HepG2 (cell line): ENCODE data around the gene DYRK1B. TPM values are rescaled to one million over a fixed set of nuclear protein-coding genes. Genes with fewer than 3 reads are reported as not detected.

Experiments used
- ARHGAP35 ChIP-seq: sonication (generic); formaldehyde crosslinking; IDR thresholded peaks from 2 replicates; pipeline ENCODE4 v1.9.0; 2022; ENCODE audit warnings: mild to moderate bottlenecking, inconsistent platforms, moderate library complexity, missing genetic modification reagents, borderline replicate concordance
- ARNT2 ChIP-seq: sonication (generic); formaldehyde crosslinking; IDR thresholded peaks from 2 replicates; pipeline ENCODE4 v1.8.0; 2022; ENCODE audit warnings: mild to moderate bottlenecking, low read depth, missing genetic modification reagents, moderate library complexity
- HHEX ChIP-seq: IDR thresholded peaks from 2 replicates; pipeline ENCODE4 v1.6.1; 2016; ENCODE audit warnings: control low read depth
- MIXL1 ChIP-seq: IDR thresholded peaks from 2 replicates; pipeline ENCODE4 v1.6.1; 2016
- NFYB ChIP-seq: sonication (generic); formaldehyde crosslinking; IDR thresholded peaks from 2 replicates; pipeline ENCODE4 v1.4.0; 2020; ENCODE audit warnings: missing genetic modification reagents
- PTBP1 ChIP-seq: fragments of 200-400 bp; formaldehyde crosslinking; IDR thresholded peaks from 2 replicates; pipeline ENCODE4 v1.6.1; 2018; ENCODE audit warnings: low read length, low read depth; ENCODE audit not compliant: poor library complexity, severe bottlenecking
- RBFOX2 ChIP-seq: fragments of 200-400 bp; formaldehyde crosslinking; IDR thresholded peaks from 2 replicates; pipeline ENCODE4 v1.6.1; 2017; ENCODE audit warnings: low read depth, mild to moderate bottlenecking, low read length
- RCOR2 ChIP-seq: IDR thresholded peaks from 2 replicates; pipeline ENCODE4 v1.6.1; 2016; ENCODE audit warnings: missing biosample characterization, missing genetic modification reagents
- SIX4 ChIP-seq: sonication (generic); formaldehyde crosslinking; IDR thresholded peaks from 2 replicates; pipeline ENCODE4 v1.4.0; 2020; ENCODE audit warnings: missing genetic modification reagents
- TGIF2 ChIP-seq: IDR thresholded peaks from 2 replicates; pipeline ENCODE4 v1.6.1; 2016; ENCODE audit warnings: control low read depth, missing compliant biosample characterization
- ZKSCAN5 ChIP-seq: sonication (generic); formaldehyde crosslinking; IDR thresholded peaks from 2 replicates; pipeline ENCODE4 v1.5.1; 2020; ENCODE audit warnings: mild to moderate bottlenecking, missing genetic modification reagents
- ZNF160 ChIP-seq: sonication (generic); formaldehyde crosslinking; IDR thresholded peaks from 2 replicates; pipeline ENCODE4 v1.8.0; 2022; ENCODE audit warnings: mild to moderate bottlenecking, inconsistent platforms, missing genetic modification reagents
- ZNF3 ChIP-seq: IDR thresholded peaks from 2 replicates; pipeline ENCODE4 v1.7.0; 2017; ENCODE audit warnings: inconsistent platforms
- ZNF30 ChIP-seq: sonication (generic); formaldehyde crosslinking; IDR thresholded peaks from 2 replicates; pipeline ENCODE4 v1.5.0; 2020; ENCODE audit warnings: mild to moderate bottlenecking, missing genetic modification reagents
- ZNF326 ChIP-seq: sonication (generic); formaldehyde crosslinking; IDR thresholded peaks from 2 replicates; pipeline ENCODE4 v1.4.0; 2020; ENCODE audit warnings: missing genetic modification reagents, borderline replicate concordance
- ZNF331 ChIP-seq: sonication (generic); formaldehyde crosslinking; IDR thresholded peaks from 2 replicates; pipeline ENCODE4 v1.4.0; 2020; ENCODE audit warnings: missing genetic modification reagents
- ZNF629 ChIP-seq: sonication (generic); formaldehyde crosslinking; conservative IDR thresholded peaks from 2 replicates; pipeline ENCODE4 v1.5.0; 2020; ENCODE audit warnings: missing genetic modification reagents
- ZNF672 ChIP-seq: sonication (generic); formaldehyde crosslinking; IDR thresholded peaks from 2 replicates; pipeline ENCODE4 v1.8.1; 2022; ENCODE audit warnings: missing genetic modification reagents
- ZNF878 ChIP-seq: sonication (generic); formaldehyde crosslinking; IDR thresholded peaks from 2 replicates; pipeline ENCODE4 v1.8.1; 2023; ENCODE audit warnings: mild to moderate bottlenecking, missing genetic modification reagents, moderate library complexity
- polyA plus RNA-seq, 8 experiments: library from polyadenylated mRNA; depleted of rRNA in 3 of 8; stranded (reverse) in 7 of 8; unstranded in 1 of 8; fragments of >200 nt; fragmentation: Illumina TruSeq in 4 of 8; extraction: Trizol in 4 of 8; gene quantifications; 2 replicates each; pipeline versions ENCODE4 v1.2.1 to v1.2.3, GENCODE V29; 2011 to 2016; ENCODE audit warnings: low read depth in 4 of 8, missing spikeins in 1 of 8, mixed read lengths in 1 of 8; ENCODE audit not compliant: insufficient read depth in 1 of 8
- total RNA-seq, 5 experiments: library from RNA; depleted of rRNA; stranded (reverse); fragments of >200 nt; fragmentation: Illumina TruSeq; extraction: Trizol; gene quantifications; 2 replicates each; pipeline ENCODE4 v1.2.3, GENCODE V29; 2016; ENCODE audit warnings: low read depth in 1 of 5
- TF ChIP-seq, protein P1 (sequence below): sonication (generic); formaldehyde crosslinking; IDR thresholded peaks from 2 replicates; pipeline ENCODE4 v1.4.0; 2020; ENCODE audit warnings: mild to moderate bottlenecking, missing genetic modification reagents
- TF ChIP-seq, protein P2 (sequence below): sonication (generic); formaldehyde crosslinking; IDR thresholded peaks from 2 replicates; pipeline ENCODE4 v1.5.0; 2020; ENCODE audit warnings: missing genetic modification reagents
- TF ChIP-seq, protein P3 (sequence below): sonication (generic); formaldehyde crosslinking; IDR thresholded peaks from 2 replicates; pipeline ENCODE4 v1.5.0; 2020; ENCODE audit warnings: missing genetic modification reagents
- TF ChIP-seq, protein P4 (sequence below): IDR thresholded peaks from 2 replicates; pipeline ENCODE4 v1.6.1; 2018; ENCODE audit warnings: missing genetic modification reagents, mild to moderate bottlenecking, missing compliant biosample characterization
- TF ChIP-seq, protein P5 (sequence below): sonication (generic); formaldehyde crosslinking; IDR thresholded peaks from 2 replicates; pipeline ENCODE4 v1.5.0; 2020; ENCODE audit warnings: missing genetic modification reagents, mild to moderate bottlenecking, borderline replicate concordance
- TF ChIP-seq, protein P6 (sequence below): sonication (generic); formaldehyde crosslinking; IDR thresholded peaks from 2 replicates; pipeline ENCODE4 v1.9.0; 2021; ENCODE audit warnings: missing genetic modification reagents, mild to moderate bottlenecking, borderline replicate concordance
- TF ChIP-seq, protein P7 (sequence below): IDR thresholded peaks from 2 replicates; pipeline ENCODE4 v1.6.1; 2016; ENCODE audit warnings: mild to moderate bottlenecking, missing biosample characterization, missing genetic modification reagents

DYRK1B gene
- total and polyA plus RNA-seq, 2 of the 13 experiments (the other 11 are each of a cell fraction or from before 2014, with no cell fraction given): 0.82 to 1.3 TPM

DNA sequence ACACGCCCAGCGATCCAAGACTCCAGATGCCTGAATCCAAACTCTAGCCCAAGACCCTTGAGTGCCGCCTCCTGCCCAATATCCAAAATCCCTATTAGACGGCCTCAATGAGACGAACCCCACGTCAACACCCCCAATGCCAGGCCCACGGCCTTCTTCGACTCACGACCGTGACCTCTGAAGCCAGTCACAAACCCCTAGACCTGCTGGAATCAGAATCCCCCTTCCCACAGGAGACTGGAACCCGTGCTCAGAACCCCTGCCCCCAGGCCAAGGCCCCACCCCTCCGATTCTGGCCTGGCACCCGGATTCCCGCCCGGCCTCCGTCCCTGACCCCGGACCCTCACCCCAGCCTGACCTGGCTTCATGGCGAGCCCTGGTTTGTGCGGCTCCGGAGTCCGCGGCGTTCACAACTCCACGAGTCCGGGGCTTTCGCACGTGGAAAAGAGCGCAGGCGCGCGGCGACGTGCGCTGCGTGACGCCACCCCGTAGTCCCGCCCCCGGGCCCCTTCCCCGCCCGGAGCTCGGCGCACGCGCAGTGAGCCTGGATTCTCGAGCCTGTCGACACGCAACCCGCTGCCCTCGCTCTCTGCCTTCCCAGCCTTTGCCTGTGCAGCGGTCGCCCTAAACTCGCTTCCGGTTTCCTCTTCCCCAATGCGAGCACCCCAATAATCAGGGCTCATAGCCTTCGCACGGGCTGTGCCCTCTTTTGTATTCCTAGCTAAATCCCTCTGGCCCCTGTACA lies 12.1 kb upstream of the DYRK1B start, which contains the start of gene FBL (continued):
- TF ChIP-seq, protein P1, sequence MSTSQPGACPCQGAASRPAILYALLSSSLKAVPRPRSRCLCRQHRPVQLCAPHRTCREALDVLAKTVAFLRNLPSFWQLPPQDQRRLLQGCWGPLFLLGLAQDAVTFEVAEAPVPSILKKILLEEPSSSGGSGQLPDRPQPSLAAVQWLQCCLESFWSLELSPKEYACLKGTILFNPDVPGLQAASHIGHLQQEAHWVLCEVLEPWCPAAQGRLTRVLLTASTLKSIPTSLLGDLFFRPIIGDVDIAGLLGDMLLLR (CRISPR knock-in tag): peak; percentile 69
- TF ChIP-seq ZNF629 (CRISPR knock-in tag): no peak
- no peak for TF ChIP-seq ZNF326 (CRISPR knock-in tag)
- peak; percentile 63; the same call in 1 of the 2 replicates for TF ChIP-seq ARNT2 (CRISPR knock-in tag)
- peak; percentile 47; the same call in 1 of the 2 replicates for TF ChIP-seq ZNF331
- TF ChIP-seq SIX4 (CRISPR knock-in tag): no peak
- TF ChIP-seq ZNF672 (CRISPR knock-in tag): no peak
- TF ChIP-seq, protein P2, sequence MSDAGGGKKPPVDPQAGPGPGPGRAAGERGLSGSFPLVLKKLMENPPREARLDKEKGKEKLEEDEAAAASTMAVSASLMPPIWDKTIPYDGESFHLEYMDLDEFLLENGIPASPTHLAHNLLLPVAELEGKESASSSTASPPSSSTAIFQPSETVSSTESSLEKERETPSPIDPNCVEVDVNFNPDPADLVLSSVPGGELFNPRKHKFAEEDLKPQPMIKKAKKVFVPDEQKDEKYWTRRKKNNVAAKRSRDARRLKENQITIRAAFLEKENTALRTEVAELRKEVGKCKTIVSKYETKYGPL (CRISPR knock-in tag): no peak
- no peak for TF ChIP-seq ZNF3 (CRISPR knock-in tag)
- TF ChIP-seq ZNF160 (CRISPR knock-in tag): 0 out of 2 replicates have a peak, but pooled peaks have one; percentile 41
- TF ChIP-seq, protein P3, sequence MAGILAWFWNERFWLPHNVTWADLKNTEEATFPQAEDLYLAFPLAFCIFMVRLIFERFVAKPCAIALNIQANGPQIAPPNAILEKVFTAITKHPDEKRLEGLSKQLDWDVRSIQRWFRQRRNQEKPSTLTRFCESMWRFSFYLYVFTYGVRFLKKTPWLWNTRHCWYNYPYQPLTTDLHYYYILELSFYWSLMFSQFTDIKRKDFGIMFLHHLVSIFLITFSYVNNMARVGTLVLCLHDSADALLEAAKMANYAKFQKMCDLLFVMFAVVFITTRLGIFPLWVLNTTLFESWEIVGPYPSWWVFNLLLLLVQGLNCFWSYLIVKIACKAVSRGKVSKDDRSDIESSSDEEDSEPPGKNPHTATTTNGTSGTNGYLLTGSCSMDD (CRISPR knock-in tag): no peak
- TF ChIP-seq RCOR2: no peak
- TF ChIP-seq RBFOX2: peak; percentile 91
- no peak for TF ChIP-seq HHEX (CRISPR knock-in tag)
- TF ChIP-seq, protein P4, sequence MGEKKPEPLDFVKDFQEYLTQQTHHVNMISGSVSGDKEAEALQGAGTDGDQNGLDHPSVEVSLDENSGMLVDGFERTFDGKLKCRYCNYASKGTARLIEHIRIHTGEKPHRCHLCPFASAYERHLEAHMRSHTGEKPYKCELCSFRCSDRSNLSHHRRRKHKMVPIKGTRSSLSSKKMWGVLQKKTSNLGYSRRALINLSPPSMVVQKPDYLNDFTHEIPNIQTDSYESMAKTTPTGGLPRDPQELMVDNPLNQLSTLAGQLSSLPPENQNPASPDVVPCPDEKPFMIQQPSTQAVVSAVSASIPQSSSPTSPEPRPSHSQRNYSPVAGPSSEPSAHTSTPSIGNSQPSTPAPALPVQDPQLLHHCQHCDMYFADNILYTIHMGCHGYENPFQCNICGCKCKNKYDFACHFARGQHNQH (CRISPR knock-in tag): peak; percentile 41; the same call in 1 of the 2 replicates
- no peak for TF ChIP-seq ZKSCAN5 (CRISPR knock-in tag)
- TF ChIP-seq ARHGAP35 (CRISPR knock-in tag): no peak
- no peak for TF ChIP-seq ZNF30 (CRISPR knock-in tag)
- TF ChIP-seq, protein P5, sequence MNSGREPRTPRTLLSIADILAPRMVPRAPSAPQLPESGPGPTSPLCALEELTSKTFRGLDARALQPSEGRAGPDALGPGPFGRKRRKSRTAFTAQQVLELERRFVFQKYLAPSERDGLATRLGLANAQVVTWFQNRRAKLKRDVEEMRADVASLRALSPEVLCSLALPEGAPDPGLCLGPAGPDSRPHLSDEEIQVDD (CRISPR knock-in tag): peak; percentile 78; the same call in 1 of the 2 replicates
- TF ChIP-seq TGIF2 (CRISPR knock-in tag): no peak
- TF ChIP-seq ZNF878 (CRISPR knock-in tag): 0 out of 2 replicates have a peak, but pooled peaks have one; percentile 55
- TF ChIP-seq PTBP1: no peak
- TF ChIP-seq, protein P6, sequence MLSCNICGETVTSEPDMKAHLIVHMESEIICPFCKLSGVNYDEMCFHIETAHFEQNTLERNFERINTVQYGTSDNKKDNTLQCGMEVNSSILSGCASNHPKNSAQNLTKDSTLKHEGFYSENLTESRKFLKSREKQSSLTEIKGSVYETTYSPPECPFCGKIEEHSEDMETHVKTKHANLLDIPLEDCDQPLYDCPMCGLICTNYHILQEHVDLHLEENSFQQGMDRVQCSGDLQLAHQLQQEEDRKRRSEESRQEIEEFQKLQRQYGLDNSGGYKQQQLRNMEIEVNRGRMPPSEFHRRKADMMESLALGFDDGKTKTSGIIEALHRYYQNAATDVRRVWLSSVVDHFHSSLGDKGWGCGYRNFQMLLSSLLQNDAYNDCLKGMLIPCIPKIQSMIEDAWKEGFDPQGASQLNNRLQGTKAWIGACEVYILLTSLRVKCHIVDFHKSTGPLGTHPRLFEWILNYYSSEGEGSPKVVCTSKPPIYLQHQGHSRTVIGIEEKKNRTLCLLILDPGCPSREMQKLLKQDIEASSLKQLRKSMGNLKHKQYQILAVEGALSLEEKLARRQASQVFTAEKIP: no peak
- no peak for TF ChIP-seq NFYB (CRISPR knock-in tag)
- TF ChIP-seq, protein P7, sequence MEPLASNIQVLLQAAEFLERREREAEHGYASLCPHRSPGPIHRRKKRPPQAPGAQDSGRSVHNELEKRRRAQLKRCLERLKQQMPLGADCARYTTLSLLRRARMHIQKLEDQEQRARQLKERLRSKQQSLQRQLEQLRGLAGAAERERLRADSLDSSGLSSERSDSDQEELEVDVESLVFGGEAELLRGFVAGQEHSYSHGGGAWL (CRISPR knock-in tag): peak; percentile 91
- TF ChIP-seq MIXL1 (CRISPR knock-in tag): no peak
